ENCODE data around the gene MAGI3.

DNA sequence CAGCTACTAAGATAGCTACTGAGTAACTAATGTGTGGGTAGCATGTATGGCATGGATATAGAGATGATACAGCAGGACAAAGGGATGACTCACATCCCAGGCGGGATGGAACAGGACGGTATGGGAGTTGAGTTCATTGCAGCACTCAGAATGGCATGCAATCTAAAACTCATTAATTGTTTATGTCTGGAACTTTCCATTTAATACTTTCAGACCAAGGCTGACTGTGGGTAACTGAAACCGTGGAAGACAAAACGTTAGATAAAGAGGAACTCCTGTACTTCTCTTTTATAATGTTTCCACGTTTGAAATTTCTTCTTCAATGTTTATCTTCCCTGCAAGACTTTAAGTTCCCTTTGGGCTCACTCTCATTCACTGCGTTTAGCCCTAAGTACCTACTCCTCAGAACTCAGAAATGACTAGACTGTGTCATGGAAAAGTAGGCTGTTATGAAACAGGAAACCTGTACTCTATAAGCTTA is 151.9 kb downstream of the MAGI3 start:
- TF ChIP-seq, protein P1, sequence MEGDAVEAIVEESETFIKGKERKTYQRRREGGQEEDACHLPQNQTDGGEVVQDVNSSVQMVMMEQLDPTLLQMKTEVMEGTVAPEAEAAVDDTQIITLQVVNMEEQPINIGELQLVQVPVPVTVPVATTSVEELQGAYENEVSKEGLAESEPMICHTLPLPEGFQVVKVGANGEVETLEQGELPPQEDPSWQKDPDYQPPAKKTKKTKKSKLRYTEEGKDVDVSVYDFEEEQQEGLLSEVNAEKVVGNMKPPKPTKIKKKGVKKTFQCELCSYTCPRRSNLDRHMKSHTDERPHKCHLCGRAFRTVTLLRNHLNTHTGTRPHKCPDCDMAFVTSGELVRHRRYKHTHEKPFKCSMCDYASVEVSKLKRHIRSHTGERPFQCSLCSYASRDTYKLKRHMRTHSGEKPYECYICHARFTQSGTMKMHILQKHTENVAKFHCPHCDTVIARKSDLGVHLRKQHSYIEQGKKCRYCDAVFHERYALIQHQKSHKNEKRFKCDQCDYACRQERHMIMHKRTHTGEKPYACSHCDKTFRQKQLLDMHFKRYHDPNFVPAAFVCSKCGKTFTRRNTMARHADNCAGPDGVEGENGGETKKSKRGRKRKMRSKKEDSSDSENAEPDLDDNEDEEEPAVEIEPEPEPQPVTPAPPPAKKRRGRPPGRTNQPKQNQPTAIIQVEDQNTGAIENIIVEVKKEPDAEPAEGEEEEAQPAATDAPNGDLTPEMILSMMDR (IDR thresholded peaks at IDR 0.05): no peak
- TF ChIP-seq POLR2A (IDR thresholded peaks at IDR 0.05) (no peak), EP300 (IDR thresholded peaks at IDR 0.05) (no peak)
